DMS53 treated with DMSO at 0.1 percent for 48 hours (cell line): Measurements from ENCODE around the gene FBXL20.
"Not testable (repeated sequence)": the region's sequence is repeated elsewhere in the genome, so short reads cannot be mapped to it uniquely, and the experiment has no call there.

ENCODE experiments used
- DNase-seq: peaks from one replicate; lab custom pipeline; 2025; ENCODE audit not compliant: unreplicated experiment; lab: John Stamatoyannopoulos, UW

Gene FBXL20

DNA sequence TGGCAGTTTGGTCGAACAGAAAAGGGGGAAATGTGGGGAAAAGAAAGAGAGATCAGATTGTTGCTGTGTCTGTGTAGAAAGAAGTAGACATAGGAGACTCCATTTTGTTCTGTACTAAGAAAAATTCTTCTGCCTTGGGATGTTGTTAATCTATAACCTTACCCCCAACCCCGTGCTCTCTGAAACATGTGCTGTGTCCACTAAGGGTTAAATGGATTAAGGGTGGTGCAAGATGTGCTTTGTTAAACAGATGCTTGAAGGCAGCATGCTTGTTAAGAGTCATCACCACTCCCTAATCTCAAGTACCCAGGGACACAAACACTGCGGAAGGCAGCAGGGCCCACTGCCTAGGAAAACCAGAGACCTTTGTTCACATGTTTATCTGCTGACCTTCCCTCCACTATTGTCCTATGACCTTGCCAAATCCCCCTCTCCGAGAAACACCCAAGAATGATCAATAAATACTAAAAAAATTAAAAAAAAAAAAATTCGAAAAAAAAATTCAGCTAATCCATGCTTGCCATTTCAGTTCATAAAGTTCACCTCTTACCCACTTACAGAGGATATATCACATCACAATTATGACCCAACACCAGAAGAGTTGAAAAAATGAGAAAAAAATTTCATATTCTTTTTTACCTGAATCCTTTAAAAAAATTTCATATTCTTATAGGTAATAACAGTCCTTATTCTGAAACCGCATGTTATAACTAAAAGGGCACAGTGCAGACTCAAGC is 67.2 kb downstream of the FBXL20 start:
- not testable (repeated sequence) for DNase-seq

DNA sequence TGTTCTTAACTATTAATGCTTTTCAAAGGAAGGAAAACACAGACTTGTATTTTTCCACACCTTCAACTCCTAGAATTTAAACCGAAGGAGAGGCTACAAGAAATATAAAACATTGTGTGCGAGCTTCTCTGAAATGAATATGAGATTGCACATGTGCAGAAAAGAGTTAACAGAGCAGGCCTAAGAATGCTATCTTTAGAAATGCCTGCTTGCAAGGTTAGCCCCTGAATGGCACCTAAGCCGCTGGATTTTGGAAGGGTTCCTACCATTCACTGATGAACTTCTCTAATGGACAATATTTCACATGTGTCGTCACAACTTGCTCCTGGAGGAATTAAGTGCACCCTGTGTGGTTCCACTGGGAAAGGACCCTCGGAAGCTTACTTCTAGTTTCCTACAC is 69.3 kb downstream of the FBXL20 start:
- DNase-seq = no peak

DNA sequence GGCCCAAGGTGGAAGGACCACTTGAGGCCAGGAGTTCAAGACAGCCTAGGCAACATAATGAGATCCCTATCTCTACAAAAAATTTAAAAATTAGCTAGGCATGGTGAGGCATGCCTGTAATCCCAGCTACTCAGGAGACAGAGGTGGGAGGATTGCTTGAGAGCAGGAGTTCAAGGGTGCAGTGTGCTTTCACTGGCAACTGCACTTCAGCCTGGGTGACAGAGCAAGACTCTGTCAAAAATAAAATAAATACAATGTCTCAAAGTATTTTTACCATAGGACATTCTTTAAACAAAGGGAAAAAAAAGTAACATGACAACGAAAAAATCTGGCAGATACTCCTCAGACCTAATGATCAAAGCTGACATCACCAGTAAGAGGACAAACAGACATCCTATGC is 72.6 kb downstream of the FBXL20 start:
- DNase-seq = no peak

DNA sequence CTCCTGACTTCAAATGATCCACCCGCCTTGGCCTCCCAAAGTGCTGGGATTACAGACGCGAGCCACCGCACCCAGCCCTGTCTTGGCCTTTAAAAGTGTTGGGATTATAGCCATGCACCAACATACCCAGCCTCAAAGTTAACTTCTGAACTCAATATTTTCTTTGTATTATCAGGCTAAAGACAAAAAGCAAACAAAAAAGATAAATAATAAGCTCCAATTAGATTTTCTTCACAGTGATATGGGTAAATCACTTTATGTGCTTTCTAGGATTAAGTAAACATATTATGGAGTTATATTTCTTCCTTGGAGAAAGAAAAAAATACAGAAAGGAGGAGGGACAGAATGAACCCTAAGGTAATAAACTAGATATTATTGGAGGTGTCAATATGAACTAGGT is 74.3 kb downstream of the FBXL20 start:
- DNase-seq = no peak

DNA sequence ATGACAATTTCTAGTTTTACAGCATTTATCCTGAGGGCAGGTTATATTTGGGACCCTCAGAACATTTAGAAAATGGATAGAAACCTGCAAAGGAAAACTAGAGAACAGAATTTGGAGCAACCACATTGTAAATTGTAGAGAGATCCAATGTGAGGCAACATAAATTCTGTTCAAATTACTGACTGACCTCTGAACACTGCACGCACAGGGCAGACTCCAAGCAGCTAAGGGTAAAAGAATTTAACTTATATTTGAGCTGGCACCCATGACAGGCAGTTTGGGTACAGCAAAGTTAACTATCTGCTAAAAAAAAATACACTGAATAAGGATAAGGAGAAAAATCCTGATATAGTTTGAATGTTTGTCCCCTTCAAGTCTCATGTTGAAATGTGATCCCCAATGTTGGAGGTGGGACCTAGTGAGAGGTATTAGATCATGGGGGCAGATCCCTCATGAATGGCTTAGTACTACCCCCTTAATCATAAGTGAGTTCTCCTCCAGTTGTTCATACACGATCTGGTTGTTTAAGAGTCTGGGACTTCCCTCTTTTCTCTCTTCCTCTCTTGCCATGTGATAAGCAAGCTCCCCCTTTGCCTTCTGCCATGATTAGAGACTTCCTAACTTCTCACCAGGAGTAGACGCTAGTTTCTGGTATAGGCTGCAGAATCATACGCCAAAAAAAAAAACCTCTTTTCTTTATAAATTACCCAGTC is 75.7 kb downstream of the FBXL20 start:
- no peak for DNase-seq

DNA sequence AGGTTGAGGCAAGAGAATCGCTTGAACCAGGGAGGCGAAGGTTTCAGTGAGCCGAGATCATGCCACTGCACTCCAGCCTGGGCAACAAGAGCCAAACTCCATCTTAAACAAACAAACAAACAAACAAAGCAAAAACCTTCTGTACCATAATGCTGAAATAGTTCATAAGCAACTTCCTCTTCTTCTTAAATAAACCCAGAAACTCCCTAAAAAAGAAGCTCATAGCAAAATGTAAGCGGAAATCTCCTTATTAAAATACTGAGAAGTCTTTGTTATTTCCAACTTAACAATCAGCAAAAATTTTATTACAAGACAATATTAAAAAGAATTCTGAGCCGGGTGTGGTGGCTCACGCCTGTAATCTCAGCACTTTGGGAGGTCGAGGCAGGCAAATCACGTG is 82.8 kb downstream of the FBXL20 start:
- DNase-seq = no peak

DNA sequence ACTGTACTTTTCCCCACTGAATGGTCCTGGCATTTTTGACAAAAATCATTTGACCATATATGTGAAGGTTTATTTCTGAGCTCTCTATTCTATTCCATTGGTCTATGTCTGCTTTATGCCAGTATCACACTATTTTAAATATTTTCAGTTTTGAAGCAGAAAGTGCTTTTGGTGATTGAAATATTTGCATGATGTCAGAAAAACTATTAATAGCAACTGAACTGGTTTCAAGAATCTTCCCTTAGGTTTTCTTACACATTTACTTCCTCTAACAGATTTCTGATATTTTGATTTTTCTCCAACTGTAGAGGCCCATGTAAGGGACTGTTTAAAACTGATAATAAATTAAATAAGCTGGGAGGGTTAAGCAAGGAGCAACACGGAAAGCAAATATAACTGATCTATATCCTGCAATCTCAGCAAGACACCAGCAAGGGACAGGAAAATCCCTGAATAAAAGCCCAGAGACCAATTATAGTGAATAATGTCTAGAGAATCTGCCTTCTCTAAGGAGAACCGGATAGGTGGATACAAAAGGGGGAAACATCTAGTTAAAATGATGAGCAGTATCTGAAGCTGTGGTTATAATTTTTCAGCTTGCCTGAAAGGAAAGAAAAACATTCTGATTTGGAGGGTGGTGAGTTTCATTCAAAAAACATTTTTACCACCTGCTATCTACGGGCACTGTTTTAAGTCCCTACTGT is 94.8 kb downstream of the FBXL20 start:
- DNase-seq = no peak

DNA sequence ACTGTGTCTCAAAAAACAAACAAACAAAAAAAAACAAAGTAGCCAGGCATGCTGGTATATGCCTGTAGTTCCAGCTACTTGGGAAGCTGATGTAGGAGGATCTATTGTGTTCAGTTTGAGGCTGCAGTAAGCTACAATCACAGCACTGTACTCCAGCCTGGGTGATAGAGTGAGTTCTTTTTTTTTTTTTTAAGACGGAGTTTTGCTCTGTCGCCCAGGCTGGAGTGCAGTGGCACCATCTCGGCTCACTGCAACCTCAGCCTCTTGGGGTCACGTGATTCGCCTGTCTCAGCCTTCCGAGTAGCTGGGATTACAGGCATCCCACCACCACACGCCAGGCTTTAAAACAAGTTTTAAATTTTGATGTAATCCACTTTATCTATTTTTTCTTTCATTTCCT is 95.4 kb downstream of the FBXL20 start:
- no peak for DNase-seq

DNA sequence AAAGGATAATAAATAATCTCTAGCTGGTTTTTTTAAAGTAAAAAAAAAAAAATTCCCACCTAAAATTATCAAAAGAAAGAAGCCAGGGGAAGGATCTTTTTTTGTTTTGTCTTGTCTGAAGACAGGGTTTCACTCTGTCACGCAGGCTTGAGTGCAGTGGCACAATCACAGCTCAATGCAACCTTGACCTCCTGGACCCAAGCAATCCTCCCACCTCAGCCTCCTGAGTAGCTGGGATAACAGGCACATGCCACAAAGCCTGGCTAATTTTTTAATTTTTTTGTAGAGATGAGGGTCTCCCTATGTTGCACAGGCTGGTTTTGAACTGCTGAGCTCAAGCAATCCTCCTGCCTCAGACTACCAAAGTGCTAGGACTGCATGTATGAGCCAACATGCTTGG is 97.2 kb downstream of the FBXL20 start:
- DNase-seq = no peak

DNA sequence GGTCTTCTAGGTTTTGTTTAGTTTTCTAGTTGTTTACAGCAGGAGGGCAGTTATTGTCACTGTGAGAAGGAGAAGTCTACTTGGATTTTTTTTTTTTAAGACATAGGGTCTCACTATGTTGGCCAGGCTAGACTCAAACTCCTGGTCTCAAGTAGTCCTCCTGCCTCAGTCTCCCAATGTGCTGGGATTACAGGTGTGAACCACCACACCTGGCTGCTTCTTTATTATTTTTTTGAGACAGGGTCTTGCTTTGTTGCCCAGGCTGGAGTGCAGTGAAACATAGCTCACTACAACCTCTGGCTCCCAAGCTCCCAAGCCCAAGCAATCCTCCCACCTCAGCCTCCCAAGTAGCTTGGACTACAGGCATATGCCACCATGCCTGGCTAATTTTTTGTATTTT is 107.4 kb downstream of the FBXL20 start:
- no peak for DNase-seq

DNA sequence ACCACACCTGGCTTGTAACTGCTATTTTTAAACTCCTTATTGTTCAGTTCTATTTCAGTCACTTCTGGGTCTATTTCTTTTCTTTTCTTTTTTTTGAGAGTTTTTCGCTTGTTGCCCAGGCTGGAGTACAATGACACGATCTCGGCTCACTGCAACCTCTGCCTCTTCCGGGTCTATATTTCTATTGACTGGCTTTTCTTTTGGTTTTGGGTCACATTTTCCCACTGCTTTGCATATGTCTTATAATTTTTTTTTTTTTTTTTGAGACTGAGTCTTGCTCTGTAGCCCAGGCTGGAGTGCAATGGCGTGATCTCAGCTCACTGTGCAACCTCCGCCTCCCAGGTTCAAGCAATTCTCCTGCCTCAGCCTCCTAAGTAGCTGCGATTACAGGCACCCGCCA is 108.9 kb downstream of the FBXL20 start:
- DNase-seq = not testable (repeated sequence)

DNA sequence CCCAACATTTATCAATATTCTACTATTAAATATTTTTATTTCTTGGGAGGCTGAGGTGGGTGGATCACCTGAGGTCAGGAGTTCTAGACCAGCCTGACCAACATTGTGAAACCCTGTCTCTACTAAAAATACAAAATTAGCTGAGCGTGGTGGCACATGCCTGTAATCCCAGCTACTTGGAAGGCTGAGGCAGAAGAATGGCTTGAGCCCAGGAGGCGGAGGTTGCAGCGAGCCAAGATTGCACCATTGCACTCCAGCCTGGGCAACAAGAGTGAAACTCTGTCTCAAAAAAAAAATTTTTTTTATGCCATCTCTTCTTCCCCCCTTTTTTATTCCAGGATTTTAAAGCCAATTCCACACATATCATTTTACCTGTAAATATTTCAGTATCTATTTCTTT is 114.9 kb downstream of the FBXL20 start:
- not testable (repeated sequence) for DNase-seq

DNA sequence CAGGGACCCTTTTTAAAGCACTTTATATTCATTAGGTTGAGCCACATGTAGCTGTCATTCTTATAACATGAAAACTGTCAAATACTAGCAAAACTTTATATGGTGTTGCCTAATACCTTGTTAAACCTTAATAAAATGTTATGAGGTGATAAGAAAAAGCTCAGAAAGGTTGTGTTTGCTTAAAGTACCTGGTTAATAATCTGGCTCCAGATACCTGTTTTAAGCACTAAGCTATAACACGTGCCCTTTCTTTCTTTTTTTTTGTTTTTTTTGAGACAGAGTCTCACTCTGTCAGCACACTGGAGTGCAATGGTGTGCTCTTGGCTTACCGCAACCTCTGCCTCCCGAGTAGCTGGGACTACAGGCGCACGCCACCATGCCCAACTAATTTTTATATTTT is 116.7 kb downstream of the FBXL20 start:
- no peak for DNase-seq

DNA sequence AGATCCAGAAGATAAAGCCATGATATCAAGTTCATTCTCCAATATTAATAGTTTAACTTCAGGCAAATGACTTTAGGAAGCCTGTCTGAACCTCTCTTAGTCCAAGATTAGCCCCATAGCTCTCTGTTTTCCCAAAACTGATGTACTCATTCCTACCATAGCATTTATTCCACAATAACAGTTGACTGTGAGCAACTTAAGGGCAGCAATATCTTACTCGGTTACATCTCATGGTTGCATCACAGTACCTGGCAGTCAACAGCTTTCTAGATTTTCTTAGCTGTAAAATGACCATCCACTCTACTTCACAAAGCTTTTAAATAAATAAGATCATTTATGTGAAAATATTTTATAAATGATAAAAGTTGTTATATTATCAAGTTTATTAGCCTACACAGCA is 117.5 kb downstream of the FBXL20 start:
- DNase-seq = no peak

DNA sequence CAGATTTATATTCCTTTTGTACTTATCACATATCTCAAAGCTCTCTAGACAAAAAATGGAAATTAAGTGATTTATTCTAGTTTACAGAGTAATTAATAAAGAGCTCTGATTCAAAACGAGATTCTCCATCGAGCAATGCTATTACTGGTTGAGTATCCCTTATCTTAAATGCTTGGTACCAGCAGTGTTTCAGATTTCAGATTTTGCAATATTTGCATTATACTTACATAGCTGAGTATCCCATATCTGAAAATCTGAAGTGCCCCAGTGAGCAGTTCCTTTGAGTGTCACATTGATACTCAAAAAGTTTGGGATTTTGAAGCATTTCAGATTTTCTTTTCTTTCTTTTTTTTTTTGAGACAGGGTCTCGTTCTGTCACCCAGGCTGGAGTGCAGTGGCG is 118.3 kb downstream of the FBXL20 start:
- DNase-seq = no peak

DNA sequence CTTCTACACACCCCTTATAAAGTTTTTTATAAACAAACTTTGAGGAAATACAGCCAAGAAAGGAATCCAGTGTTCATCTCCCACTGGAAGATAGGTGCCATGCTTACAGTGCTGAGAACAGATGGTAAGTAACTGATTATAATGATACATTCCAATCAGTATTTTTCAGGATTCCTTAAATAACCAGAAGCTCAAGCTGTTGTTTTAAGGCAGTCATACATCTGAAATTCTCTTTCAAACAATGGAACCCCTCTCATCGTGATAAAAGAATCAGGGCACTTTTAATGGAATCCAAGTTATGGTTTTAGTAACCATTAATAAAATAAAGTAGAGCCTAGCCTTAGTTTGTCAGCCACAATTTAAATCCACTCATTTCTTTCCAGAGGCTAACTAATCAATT is 119.6 kb downstream of the FBXL20 start:
- no peak for DNase-seq

DNA sequence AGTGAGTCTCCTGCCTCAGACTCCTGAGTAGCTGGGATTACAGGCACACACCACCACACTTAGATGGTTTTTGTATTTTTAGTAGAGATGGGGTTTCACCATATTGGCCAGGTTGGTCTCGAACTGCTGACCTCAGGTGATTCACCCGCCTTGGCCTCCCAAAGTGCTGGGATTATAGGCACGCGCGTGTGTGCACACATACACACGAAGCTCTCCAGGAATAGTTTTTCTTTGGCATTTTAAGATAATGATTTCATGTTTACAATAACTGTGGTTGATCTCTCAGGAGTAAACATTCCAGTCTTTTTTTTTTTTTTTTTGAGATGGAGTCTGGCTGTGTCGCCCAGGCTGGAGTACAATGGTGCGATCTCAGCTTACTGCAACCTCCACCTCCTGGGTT is 123.2 kb downstream of the FBXL20 start:
- not testable (repeated sequence) for DNase-seq

DNA sequence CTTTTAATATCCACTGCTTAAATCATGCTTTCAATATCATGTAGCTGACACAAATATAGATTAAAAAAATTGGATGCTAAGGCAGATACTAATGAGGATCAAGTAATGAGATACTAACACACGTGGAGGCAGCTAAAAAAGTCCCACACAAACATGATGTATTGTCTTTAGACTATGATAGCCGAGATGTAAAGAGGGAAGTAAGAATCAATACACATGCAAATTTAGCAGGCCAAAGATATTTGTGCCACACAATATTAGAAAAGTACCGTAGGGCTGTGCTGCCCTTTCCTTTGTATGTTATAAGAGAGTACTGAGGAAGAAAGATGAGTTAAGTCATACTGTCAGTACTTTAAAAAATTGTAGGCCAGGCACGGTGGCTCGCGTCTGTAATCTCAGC is 124.3 kb downstream of the FBXL20 start:
- no peak for DNase-seq

DNA sequence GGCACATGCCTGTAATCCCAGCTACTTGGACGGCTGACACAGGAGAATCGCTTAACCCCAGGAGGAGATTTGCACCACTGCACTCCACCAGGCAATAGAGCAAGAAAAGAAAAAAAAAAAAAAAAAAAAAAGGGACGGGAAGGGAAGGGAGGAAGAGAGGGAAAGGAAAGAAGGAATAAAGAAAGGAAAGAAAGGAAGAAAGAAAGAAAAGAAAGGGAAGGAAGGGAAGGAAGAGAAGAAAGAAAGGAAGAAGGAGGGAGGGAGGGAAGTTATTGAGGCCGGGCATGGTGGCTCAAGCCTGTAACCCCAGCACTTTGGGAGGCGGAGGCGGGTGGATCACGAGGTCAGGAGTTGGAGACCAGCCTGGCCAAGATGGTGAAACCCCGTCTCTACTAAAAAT is 125.3 kb downstream of the FBXL20 start:
- DNase-seq = no peak

DNA sequence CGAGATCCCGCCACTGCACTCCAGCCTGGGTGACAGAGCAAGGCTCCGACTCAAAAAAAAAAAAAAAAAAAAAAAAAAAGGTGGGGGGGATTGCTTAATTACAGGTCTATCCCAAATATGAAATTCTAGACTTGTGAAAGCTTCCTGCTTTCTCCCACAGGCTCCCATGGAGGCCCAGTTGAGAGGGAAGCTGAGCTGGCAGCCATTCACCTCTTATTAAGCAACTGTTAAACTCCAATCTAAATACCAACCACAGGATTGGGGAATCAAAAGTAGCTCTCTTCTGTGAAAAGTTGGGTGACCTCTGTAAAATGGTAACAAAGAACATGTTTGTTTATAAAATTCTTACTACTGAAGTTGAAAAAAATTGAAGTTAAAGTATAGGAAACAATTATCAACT is 129.9 kb downstream of the FBXL20 start:
- DNase-seq = no peak

DNA sequence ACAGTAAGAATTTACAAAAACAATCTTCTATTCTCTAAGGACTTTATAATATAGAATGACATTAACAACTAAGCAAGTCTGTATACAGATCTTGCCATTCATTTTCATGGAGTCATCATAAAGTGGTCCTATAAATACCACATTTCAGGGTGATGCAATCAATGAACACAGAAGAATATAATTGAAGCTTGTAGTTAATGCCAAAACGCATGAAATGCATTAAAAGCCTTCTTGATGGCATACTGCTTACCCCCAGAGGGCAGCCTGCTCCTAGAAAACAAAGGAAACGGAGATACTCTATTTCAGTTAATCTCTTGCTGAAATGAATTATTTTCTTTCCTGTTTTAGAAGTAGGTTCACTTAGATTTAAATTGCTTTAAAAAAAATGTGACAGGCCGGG is 130.5 kb downstream of the FBXL20 start:
- DNase-seq = no peak

DNA sequence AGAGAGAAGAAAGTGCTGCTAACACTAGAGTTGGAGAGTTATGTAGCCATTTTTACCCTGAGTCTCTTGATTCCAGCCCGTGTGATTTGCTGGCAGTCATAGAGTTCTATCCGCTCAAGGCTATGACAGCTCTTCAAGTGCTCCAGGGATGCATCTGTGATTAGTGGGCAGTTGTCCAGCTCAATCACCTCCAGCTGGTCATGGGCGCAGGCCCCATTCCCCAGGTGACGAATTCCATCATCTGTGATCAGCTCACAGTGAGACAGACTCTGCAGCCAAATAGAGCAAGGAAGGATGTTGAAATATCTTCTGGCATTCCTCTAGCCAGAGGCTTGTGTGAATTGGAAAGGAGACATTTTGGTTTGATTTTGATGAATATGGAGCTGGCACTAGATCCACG is 137.3 kb downstream of the FBXL20 start:
- no peak for DNase-seq
